Measurements from ENCODE around the gene CREBRF.
"Not testable (repeated sequence)": the region's sequence is repeated elsewhere in the genome, so short reads cannot be mapped to it uniquely, and the experiment has no call there.

The CREBRF gene

GRCh38 chr5:173033923-173034322 lies 22.2 kb upstream of the CREBRF start:
- peaks cover 0 to 30% (median 13%) of the 10 kb centered on the region in 5 donors for H3K4me1 ChIP-seq (ENCODE audit: control insufficient read depth in 5 of 5, insufficient read depth in 5 of 5, low read length in 5 of 5)
- peaks cover 3 to 11% (median 6%) of the 10 kb centered on the region in 5 donors for H3K36me3 ChIP-seq (ENCODE audit: control insufficient read depth in 5 of 5, insufficient read depth in 5 of 5, low read length in 5 of 5)
- H3K27ac ChIP-seq (ENCODE audit: low read depth, low read length), result no peak overlapping the region
- no peak overlapping the region for H3K9ac ChIP-seq (ENCODE audit: low read length in 5 of 5)
- no peaks in the 10 kb centered on the region for H3K27me3 ChIP-seq (ENCODE audit: control insufficient read depth in 5 of 5, insufficient read depth in 4 of 5, low read length in 5 of 5)
- no peak overlapping the region for H3K4me3 ChIP-seq (ENCODE audit: low read depth in 1 of 5, low read length in 5 of 5)
- H3K9me3 ChIP-seq (ENCODE audit: control insufficient read depth in 5 of 5, low read length in 5 of 5), result no peaks in the 10 kb centered on the region

GRCh38 chr5:173035904-173036707 lies 20.0 kb upstream of the CREBRF start:
- H3K36me3 ChIP-seq (ENCODE audit: control insufficient read depth in 5 of 5, insufficient read depth in 5 of 5, low read length in 5 of 5), result peaks cover 3 to 11% (median 6%) of the 10 kb centered on the region in 5 donors
- H3K9ac ChIP-seq (ENCODE audit: low read length in 5 of 5), result no peak overlapping the region
- H3K4me3 ChIP-seq (ENCODE audit: low read depth in 1 of 5, low read length in 5 of 5), result peak overlapping the region in 2 of 5 donors; percentile 31 to 47
- peak overlapping the region; percentile 69 for H3K27ac ChIP-seq (ENCODE audit: low read depth, low read length)
- no peaks in the 10 kb centered on the region for H3K27me3 ChIP-seq (ENCODE audit: control insufficient read depth in 5 of 5, insufficient read depth in 4 of 5, low read length in 5 of 5)
- H3K4me1 ChIP-seq (ENCODE audit: control insufficient read depth in 5 of 5, insufficient read depth in 5 of 5, low read length in 5 of 5), result peaks cover 0 to 19% (median 12%) of the 10 kb centered on the region in 5 donors
- peaks cover 0 to 2% (median 0%) of the 10 kb centered on the region in 5 donors for H3K9me3 ChIP-seq (ENCODE audit: control insufficient read depth in 5 of 5, low read length in 5 of 5)

- H3K27ac ChIP-seq (ENCODE audit: low read depth, low read length), result no peak overlapping the region
- peaks cover 0 to 2% (median 0%) of the 10 kb centered on the region in 5 donors for H3K9me3 ChIP-seq (ENCODE audit: control insufficient read depth in 5 of 5, low read length in 5 of 5)
- peaks cover 0 to 19% (median 12%) of the 10 kb centered on the region in 5 donors for H3K4me1 ChIP-seq (ENCODE audit: control insufficient read depth in 5 of 5, insufficient read depth in 5 of 5, low read length in 5 of 5)
- H3K9ac ChIP-seq (ENCODE audit: low read length in 5 of 5), result no peak overlapping the region
- H3K36me3 ChIP-seq (ENCODE audit: control insufficient read depth in 5 of 5, insufficient read depth in 5 of 5, low read length in 5 of 5), result peaks cover 3 to 11% (median 4%) of the 10 kb centered on the region in 5 donors
- H3K27me3 ChIP-seq (ENCODE audit: control insufficient read depth in 5 of 5, insufficient read depth in 4 of 5, low read length in 5 of 5), result no peaks in the 10 kb centered on the region
- no peak overlapping the region for H3K4me3 ChIP-seq (ENCODE audit: low read depth in 1 of 5, low read length in 5 of 5)
Observed at GRCh38 chr5:173039188-173039587, 17.0 kb upstream of the CREBRF start.

GRCh38 chr5:173039964-173040363 lies 16.2 kb upstream of the CREBRF start:
- Histone ChIP-seq H3K4me1 (ENCODE audit: control insufficient read depth in 5 of 5, insufficient read depth in 5 of 5, low read length in 5 of 5) (peaks cover 0 to 17% (median 10%) of the 10 kb centered on the region in 5 donors), H3K9me3 (ENCODE audit: control insufficient read depth in 5 of 5, low read length in 5 of 5) (peaks cover 0 to 2% (median 0%) of the 10 kb centered on the region in 5 donors), H3K36me3 (ENCODE audit: control insufficient read depth in 5 of 5, insufficient read depth in 5 of 5, low read length in 5 of 5) (peaks cover 0 to 5% (median 3%) of the 10 kb centered on the region in 5 donors), H3K4me3 (ENCODE audit: low read depth in 1 of 5, low read length in 5 of 5) (no peak overlapping the region), H3K27ac (ENCODE audit: low read depth, low read length) (no peak overlapping the region), H3K9ac (ENCODE audit: low read length in 5 of 5) (no peak overlapping the region), H3K27me3 (ENCODE audit: control insufficient read depth in 5 of 5, insufficient read depth in 4 of 5, low read length in 5 of 5) (no peaks in the 10 kb centered on the region)

GRCh38 chr5:173041881-173042762 lies 14.0 kb upstream of the CREBRF start:
- Histone ChIP-seq H3K9me3 (ENCODE audit: control insufficient read depth in 5 of 5, low read length in 5 of 5) (peaks cover 0 to 2% (median 0%) of the 10 kb centered on the region in 5 donors), H3K9ac (ENCODE audit: low read length in 5 of 5) (no peak overlapping the region), H3K4me1 (ENCODE audit: control insufficient read depth in 5 of 5, insufficient read depth in 5 of 5, low read length in 5 of 5) (peaks cover 0 to 1% (median 0%) of the 10 kb centered on the region in 5 donors), H3K27me3 (ENCODE audit: control insufficient read depth in 5 of 5, insufficient read depth in 4 of 5, low read length in 5 of 5) (no peaks in the 10 kb centered on the region), H3K4me3 (ENCODE audit: low read depth in 1 of 5, low read length in 5 of 5) (no peak overlapping the region), H3K27ac (ENCODE audit: low read depth, low read length) (no peak overlapping the region), H3K36me3 (ENCODE audit: control insufficient read depth in 5 of 5, insufficient read depth in 5 of 5, low read length in 5 of 5) (no peaks in the 10 kb centered on the region)

GRCh38 chr5:173042763-173043107 lies 13.4 kb upstream of the CREBRF start:
- no peak overlapping the region for H3K9ac ChIP-seq (ENCODE audit: low read length in 5 of 5)
- H3K4me1 ChIP-seq (ENCODE audit: control insufficient read depth in 5 of 5, insufficient read depth in 5 of 5, low read length in 5 of 5), result no peaks in the 10 kb centered on the region
- peaks cover 0 to 2% (median 0%) of the 10 kb centered on the region in 5 donors for H3K9me3 ChIP-seq (ENCODE audit: control insufficient read depth in 5 of 5, low read length in 5 of 5)
- H3K27me3 ChIP-seq (ENCODE audit: control insufficient read depth in 5 of 5, insufficient read depth in 4 of 5, low read length in 5 of 5), result no peaks in the 10 kb centered on the region
- no peak overlapping the region for H3K27ac ChIP-seq (ENCODE audit: low read depth, low read length)
- H3K4me3 ChIP-seq (ENCODE audit: low read depth in 1 of 5, low read length in 5 of 5), result no peak overlapping the region
- no peaks in the 10 kb centered on the region for H3K36me3 ChIP-seq (ENCODE audit: control insufficient read depth in 5 of 5, insufficient read depth in 5 of 5, low read length in 5 of 5)

- Histone ChIP-seq H3K36me3 (ENCODE audit: control insufficient read depth in 5 of 5, insufficient read depth in 5 of 5, low read length in 5 of 5) (no peaks in the 10 kb centered on the region), H3K9ac (ENCODE audit: low read length in 5 of 5) (no peak overlapping the region), H3K4me1 (ENCODE audit: control insufficient read depth in 5 of 5, insufficient read depth in 5 of 5, low read length in 5 of 5) (peaks cover 0 to 6% (median 4%) of the 10 kb centered on the region in 5 donors), H3K4me3 (ENCODE audit: low read depth in 1 of 5, low read length in 5 of 5) (no peak overlapping the region), H3K9me3 (ENCODE audit: control insufficient read depth in 5 of 5, low read length in 5 of 5) (peaks cover 0 to 2% (median 0%) of the 10 kb centered on the region in 5 donors), H3K27me3 (ENCODE audit: control insufficient read depth in 5 of 5, insufficient read depth in 4 of 5, low read length in 5 of 5) (no peaks in the 10 kb centered on the region), H3K27ac (ENCODE audit: low read depth, low read length) (no peak overlapping the region)
Observed at GRCh38 chr5:173045474-173045873, 10.7 kb upstream of the CREBRF start.

GRCh38 chr5:173047096-173047837 lies 8.9 kb upstream of the CREBRF start:
- not testable (repeated sequence) for H3K36me3 ChIP-seq (ENCODE audit: control insufficient read depth in 5 of 5, insufficient read depth in 5 of 5, low read length in 5 of 5); H3K4me1 ChIP-seq (ENCODE audit: control insufficient read depth in 5 of 5, insufficient read depth in 5 of 5, low read length in 5 of 5); H3K4me3 ChIP-seq (ENCODE audit: low read depth in 1 of 5, low read length in 5 of 5); H3K27ac ChIP-seq (ENCODE audit: low read depth, low read length); H3K9ac ChIP-seq (ENCODE audit: low read length in 5 of 5); H3K9me3 ChIP-seq (ENCODE audit: control insufficient read depth in 5 of 5, low read length in 5 of 5); H3K27me3 ChIP-seq (ENCODE audit: control insufficient read depth in 5 of 5, insufficient read depth in 4 of 5, low read length in 5 of 5)

- peaks cover 0 to 6% (median 4%) of the 10 kb centered on the region in 5 donors for H3K4me1 ChIP-seq (ENCODE audit: control insufficient read depth in 5 of 5, insufficient read depth in 5 of 5, low read length in 5 of 5)
- no peak overlapping the region for H3K27ac ChIP-seq (ENCODE audit: low read depth, low read length)
- no peaks in the 10 kb centered on the region for H3K9me3 ChIP-seq (ENCODE audit: control insufficient read depth in 5 of 5, low read length in 5 of 5)
- H3K27me3 ChIP-seq (ENCODE audit: control insufficient read depth in 5 of 5, insufficient read depth in 4 of 5, low read length in 5 of 5), result no peaks in the 10 kb centered on the region
- H3K4me3 ChIP-seq (ENCODE audit: low read depth in 1 of 5, low read length in 5 of 5), result no peak overlapping the region
- no peaks in the 10 kb centered on the region for H3K36me3 ChIP-seq (ENCODE audit: control insufficient read depth in 5 of 5, insufficient read depth in 5 of 5, low read length in 5 of 5)
- H3K9ac ChIP-seq (ENCODE audit: low read length in 5 of 5), result no peak overlapping the region
Observed at GRCh38 chr5:173047838-173048105, 8.4 kb upstream of the CREBRF start.

All from subcutaneous abdominal adipose tissue (tissue), 5 donors.